Measurements from ENCODE around the gene PRSS2.

DNA sequence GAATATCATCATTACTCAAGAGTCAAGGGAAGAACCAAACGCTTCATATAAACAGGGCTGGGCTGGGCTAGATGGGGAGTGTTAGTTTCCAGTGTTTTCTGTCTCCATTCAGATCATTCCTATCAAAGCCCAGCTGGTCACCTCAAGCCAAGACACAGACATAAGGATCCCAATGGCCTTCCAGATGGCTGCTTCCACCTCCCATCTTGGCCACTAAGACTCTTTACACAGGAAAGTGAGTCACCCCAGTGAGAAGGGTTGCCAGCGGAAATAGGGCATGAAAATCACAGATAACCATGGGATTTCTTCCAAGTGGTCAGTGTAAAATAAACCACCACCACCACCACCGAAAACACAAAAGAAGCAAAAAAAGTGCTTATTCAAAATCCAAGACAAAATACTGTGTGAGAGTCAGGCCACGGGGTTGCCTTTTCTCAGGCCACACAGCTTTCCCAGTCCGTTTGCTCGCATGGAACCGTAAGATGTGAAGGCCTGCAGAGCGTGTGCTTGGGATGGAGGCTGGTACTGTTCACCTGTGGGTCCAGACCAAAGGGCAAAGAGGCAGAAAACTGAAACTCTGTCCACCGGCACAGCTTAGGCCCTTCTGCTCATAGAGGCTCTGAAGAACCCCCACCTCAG lies 5.6 kb downstream of the PRSS2 start:
- TF ChIP-seq POLR2AphosphoS5 (IDR thresholded peaks at IDR 0.05; ENCODE audit: low read depth, low read length) (no peak), SIN3A (IDR thresholded peaks at IDR 0.05; ENCODE audit: borderline replicate concordance, insufficient read depth, low read length) (no peak), TAF1 (IDR thresholded peaks at IDR 0.05; ENCODE audit: borderline replicate concordance, insufficient read depth, low read length) (no peak), FOXP2 (optimal IDR thresholded peaks at IDR 0.05; ENCODE audit: borderline replicate concordance, extremely low read depth, extremely low read length, insufficient read depth) (no peak)
- TF ChIP-seq, protein P1, sequence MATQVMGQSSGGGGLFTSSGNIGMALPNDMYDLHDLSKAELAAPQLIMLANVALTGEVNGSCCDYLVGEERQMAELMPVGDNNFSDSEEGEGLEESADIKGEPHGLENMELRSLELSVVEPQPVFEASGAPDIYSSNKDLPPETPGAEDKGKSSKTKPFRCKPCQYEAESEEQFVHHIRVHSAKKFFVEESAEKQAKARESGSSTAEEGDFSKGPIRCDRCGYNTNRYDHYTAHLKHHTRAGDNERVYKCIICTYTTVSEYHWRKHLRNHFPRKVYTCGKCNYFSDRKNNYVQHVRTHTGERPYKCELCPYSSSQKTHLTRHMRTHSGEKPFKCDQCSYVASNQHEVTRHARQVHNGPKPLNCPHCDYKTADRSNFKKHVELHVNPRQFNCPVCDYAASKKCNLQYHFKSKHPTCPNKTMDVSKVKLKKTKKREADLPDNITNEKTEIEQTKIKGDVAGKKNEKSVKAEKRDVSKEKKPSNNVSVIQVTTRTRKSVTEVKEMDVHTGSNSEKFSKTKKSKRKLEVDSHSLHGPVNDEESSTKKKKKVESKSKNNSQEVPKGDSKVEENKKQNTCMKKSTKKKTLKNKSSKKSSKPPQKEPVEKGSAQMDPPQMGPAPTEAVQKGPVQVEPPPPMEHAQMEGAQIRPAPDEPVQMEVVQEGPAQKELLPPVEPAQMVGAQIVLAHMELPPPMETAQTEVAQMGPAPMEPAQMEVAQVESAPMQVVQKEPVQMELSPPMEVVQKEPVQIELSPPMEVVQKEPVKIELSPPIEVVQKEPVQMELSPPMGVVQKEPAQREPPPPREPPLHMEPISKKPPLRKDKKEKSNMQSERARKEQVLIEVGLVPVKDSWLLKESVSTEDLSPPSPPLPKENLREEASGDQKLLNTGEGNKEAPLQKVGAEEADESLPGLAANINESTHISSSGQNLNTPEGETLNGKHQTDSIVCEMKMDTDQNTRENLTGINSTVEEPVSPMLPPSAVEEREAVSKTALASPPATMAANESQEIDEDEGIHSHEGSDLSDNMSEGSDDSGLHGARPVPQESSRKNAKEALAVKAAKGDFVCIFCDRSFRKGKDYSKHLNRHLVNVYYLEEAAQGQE (IDR thresholded peaks at IDR 0.05; ENCODE audit: insufficient read depth in 1 of 2, low read depth in 2 of 2, low read length in 2 of 2): no peak
